HG02981 (cell line): Measurements from ENCODE around the gene ADAMTS10.
"Not testable (repeated sequence)": the region's sequence is repeated elsewhere in the genome, so short reads cannot be mapped to it uniquely, and the experiment has no call there.

Experiments used
- ATAC-seq: cut with Tn5 transposase; IDR thresholded peaks from one replicate; pipeline ENCODE4 v1.9.1; 2021; ENCODE audit warnings: mild to moderate bottlenecking, moderate library complexity; ENCODE audit not compliant: unreplicated experiment

Gene ADAMTS10

DNA sequence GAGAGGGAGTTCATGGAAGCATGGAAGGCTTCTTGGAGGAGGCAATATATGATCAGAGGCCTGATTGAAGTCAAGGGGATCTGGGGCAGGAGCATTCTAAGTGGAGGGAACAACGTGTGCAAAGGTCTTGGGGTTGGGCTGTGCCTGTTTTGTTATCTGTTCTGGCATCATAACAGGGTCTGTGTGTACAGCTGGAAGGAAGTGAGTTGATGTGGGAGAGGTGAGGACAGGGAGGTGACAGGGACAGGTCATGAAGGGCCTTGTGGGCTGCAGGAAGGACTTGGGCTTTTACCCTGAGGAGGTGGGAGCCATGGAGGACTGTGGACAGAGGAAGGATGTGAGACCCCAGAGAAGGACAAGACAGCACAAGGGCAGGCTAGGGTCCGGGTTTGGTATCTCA lies 18.7 kb upstream of the ADAMTS10 start:
- ATAC-seq, result no peak

- ATAC-seq, result no peak
Observed at GRCh38 chr19:8626842-8627241, 16.3 kb upstream of the ADAMTS10 start.

DNA sequence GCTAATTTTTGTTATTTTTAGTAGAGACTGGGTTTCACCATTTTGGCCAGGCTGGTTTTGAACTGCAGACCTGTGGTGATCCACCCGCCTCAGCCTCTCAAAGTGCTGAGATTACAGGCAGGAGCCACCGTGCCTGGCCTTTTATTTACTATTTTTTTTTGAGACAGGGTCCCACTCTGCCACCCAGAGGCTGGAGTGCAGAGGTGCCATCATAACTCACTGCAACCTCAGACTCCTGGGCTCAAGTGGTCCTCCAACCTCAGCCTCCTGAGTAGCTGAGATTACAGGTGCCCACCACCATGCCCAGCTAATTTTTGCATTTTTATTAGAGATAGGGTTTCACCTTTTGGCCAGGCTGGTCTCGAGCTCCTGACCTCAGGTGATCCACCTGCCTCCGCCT lies 12.4 kb upstream of the ADAMTS10 start:
- ATAC-seq, result not testable (repeated sequence)

DNA sequence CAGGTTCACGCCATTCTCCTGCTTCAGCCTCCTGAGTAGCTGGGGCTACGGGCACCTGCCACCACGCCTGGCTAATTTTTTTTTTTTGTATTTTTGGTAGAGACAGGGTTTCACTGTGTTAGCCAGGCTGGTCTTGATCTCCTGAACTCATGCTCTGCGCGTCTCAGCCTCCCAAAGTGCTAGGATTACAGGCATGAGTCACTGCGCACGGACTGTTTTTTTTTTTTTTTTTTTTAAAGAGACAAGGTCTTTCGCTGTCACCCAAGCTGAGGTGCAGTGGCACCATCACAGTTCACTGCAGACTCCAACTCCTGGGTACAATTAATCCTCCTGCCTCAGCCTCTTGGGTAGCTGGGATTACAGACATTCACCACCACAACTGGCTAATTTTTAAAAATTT lies 8.2 kb upstream of the ADAMTS10 start:
- ATAC-seq, result no peak

- no peak for ATAC-seq
Observed at GRCh38 chr19:8617984-8618383, 7.5 kb upstream of the ADAMTS10 start.

GRCh38 chr19:8617325-8617724 lies 6.8 kb upstream of the ADAMTS10 start:
- not testable (repeated sequence) for ATAC-seq

- no peak for ATAC-seq
Observed at GRCh38 chr19:8616861-8617260, 6.3 kb upstream of the ADAMTS10 start.

GRCh38 chr19:8615813-8616596 lies 5.5 kb upstream of the ADAMTS10 start:
- no peak for ATAC-seq

DNA sequence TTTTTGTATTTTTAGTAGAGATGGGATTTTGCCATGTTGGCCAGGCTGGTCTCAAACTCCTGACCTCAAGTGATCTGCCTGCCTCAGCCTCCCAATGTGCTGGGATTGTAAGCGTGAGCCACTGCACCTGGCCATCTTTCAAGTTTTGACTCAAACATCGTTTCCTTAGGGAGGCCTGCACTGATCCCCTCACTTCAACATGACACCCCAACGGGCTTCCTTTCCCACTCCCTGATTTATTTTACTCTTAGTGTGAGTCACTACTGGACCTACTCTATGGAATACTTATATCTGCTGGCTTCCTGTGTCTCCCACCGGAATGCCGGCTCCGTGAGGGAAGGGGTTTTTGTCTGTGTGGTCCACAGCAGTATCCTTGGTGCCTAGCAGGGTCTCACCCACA lies 4.5 kb upstream of the ADAMTS10 start:
- no peak for ATAC-seq

- no peak for ATAC-seq
Observed at GRCh38 chr19:8614455-8614854, 3.9 kb upstream of the ADAMTS10 start.

DNA sequence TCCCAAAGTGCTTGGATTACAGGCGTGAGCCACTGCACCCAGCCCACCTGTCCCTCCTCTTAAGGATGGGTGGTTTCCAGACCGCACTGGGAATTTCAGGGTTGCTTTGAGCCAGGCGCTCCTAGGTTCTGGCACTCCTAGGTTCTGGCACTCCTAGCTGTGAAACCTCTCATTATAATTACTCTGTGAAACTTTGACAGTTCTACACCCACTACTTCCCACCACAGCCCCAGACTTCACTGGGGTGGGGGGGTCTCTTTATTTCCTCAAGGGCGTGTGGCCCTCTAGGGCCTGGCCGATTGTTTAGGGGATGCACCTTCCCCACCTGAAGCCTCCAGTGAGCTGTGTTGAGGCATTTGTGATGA lies 2.3 kb upstream of the ADAMTS10 start:
- no peak for ATAC-seq

DNA sequence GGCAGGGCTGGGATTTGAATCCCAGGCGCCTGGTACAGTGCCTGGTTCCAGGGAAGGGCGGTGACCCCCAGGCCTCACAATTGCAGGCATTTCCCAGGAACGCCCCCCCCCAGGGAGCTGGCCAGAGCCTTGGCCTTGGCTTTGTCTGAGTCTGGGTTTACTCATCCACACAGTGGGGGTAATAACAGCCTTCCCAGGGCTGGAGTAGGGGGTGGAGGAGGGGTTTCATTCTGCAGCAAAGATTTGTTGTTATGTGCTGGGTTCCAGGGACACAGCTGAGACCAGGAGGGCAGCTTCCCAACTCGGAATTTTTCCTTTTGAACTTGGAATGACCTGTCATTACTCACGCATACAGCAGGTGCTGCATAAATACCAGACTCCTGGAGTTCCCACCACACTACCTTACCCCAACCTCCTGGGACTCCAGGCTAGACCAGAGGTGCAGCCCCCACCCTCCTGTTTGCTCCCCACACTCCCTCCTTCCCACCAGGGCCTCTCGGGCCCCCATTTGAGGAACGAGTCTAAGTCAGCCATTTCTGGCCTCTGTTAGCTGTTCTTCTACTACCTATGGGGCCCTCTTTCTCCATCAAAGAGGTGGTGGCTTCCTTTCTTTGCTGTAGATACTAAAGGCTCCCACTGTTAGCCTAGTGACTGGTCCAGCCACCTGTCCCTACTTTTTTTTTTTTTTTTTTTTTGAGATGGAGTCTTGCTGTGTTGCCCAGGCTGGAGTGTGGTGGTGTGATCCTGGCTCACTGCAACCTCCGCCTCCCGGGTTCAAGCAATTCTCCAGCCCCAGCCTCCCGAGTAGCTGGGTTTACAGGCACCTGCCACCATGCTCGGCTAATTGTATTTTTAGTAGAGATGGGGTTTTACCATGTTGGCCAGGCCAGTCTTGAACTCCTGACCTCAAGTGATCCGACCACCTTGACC lies 1.6 kb upstream of the ADAMTS10 start:
- no peak for ATAC-seq

DNA sequence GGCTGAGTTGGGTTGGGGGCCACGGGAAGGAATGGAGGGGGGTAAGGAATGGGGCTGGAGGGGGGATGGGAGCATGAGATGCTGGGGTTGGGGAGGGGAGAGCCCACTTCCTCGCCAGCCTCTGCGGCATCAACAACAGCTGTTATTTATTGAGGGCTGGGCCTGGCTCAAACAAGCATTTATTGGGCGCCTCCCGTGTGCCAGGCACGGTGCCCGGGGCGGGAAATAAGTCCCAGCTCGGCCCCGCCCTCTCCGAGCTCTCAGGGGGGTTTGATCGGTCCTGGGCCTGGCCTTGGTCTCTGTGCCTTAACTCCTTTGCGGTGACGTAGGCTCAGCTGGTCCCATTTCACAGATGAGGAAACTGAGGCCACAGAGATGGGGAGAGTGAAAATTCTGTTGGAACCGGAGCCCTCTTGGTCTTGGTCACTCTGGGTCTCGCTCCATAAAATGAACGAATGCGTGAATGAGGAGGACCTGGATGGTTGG lies 919 bp upstream of the ADAMTS10 start:
- no peak for ATAC-seq

DNA sequence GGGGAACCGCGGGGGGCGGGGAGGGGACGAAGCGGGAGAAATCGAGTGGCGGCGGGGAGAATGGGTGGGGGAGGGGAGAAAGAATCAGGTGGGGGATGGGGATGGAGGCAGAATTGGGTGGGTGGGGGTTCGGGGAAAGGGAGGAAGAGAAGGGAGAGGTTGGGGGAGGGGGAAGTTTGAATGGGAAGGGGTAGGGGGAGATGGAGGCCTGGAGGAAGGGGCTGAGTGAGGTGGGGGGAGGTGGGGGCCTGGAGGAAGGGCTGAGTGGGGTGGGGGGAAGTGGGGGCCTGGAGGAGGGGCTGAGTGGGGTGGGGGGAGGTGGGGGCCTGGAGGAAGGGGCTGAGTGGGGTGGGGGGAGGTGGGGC lies 403 bp upstream of the ADAMTS10 start:
- no peak for ATAC-seq

- ATAC-seq, result no peak
Observed at GRCh38 chr19:8609279-8610040, 1.1 kb downstream of the ADAMTS10 start.

GRCh38 chr19:8608941-8609278 lies 1.6 kb downstream of the ADAMTS10 start:
- no peak for ATAC-seq

- ATAC-seq, result no peak
Observed at GRCh38 chr19:8607386-8607785, 3.1 kb downstream of the ADAMTS10 start.

GRCh38 chr19:8605514-8605913 lies 5.0 kb downstream of the ADAMTS10 start:
- no peak for ATAC-seq

DNA sequence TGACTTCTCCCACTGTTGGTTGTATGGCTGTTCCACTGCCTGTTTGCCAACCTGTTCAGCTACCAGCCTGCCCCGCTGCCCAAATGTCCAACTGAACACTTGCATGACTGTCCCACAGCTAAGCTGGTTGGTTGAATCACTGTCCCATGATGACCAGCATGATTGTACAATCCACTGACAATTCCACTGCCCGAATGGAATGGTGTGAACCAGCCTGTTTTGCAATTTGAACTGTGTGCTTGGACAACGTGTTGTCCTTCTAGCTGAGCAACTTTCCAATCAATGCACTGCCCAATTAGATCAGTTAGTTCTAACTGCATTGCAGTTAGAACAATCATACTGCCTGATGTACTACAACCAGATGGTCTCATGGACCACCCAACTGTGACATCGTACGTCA lies 8.7 kb downstream of the ADAMTS10 start:
- ATAC-seq, result no peak

- no peak for ATAC-seq
Observed at GRCh38 chr19:8600816-8601215, 9.7 kb downstream of the ADAMTS10 start.

GRCh38 chr19:8600064-8600463 lies 10.5 kb downstream of the ADAMTS10 start:
- ATAC-seq, result no peak
